Measurements from ENCODE around the gene SMIM44. TPM values are rescaled to one million over a fixed set of nuclear protein-coding genes. Genes with fewer than 3 reads are reported as not detected.

SMIM44 gene
- total RNA-seq, 1 experiment from 2014 or later, result not detected

DNA sequence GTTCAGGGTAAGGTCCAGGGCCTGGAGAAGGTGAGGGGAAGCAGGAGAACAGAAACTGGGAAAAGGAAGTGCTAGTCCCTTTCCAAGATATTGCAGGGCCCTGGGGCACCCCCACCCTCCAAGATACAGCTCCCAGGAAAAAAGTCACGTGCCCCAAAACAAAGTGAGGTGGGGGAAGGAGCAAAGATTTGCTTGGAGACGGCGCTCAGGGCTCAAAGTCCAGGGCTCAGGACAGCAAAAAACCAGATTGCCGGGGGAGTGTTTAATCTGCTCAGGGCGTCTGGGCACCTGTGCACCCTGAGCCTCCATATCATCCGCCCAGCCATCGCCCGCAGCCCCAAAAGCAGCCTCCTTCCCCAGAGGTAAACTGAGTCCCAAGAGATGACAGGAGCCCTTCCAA is 9.2 kb downstream of the SMIM44 start:
- H3K36me3 ChIP-seq, result no peaks in the 10 kb centered on the region
- H3K27me3 ChIP-seq, result no peaks in the 10 kb centered on the region
- DNase-seq, result no peak
- H3K4me3 ChIP-seq, result no peak overlapping the region
- H3K9me3 ChIP-seq, result no peaks in the 10 kb centered on the region

DNA sequence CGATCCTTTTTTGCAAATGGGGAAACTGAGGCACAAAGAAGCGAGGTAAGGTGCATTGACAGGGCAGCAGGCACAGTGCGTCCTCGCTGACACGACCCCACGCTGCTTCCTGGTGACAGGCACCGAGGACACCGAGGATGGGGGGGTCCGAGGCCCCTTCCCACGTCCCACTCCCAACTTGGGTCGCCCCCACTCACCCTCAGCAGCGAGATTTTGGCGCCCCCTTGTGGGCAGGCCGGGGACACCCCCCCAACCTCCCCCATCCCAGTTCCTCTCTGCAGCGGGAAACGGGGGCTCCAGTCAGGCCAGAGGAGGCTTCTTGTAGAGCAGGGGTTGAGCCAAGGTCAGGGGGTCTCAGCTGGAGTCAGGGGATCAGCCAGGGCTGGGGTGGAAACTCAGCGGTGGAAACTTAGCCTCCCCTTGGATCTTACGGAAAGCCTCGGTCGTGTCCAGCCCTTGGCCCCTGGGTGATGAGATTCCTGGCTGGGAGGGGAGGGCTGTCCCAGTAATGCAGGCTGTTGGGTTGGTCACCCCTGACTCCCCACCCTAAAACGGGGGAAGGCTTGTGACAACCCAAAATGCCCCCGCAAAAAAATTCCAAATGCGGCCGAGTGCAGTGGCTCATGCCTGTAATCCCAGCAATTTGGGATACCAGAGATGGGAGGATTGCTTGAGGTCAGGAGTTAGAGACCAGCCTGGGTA is 11.1 kb downstream of the SMIM44 start:
- Histone ChIP-seq H3K9me3 (peaks cover 2% of the 10 kb centered on the region; the same call in 1 of the 2 replicates), H3K36me3 (no peaks in the 10 kb centered on the region; the same call in 1 of the 2 replicates), H3K4me3 (no peak overlapping the region), H3K27me3 (no peaks in the 10 kb centered on the region)
- DNase-seq, result no peak

DNA sequence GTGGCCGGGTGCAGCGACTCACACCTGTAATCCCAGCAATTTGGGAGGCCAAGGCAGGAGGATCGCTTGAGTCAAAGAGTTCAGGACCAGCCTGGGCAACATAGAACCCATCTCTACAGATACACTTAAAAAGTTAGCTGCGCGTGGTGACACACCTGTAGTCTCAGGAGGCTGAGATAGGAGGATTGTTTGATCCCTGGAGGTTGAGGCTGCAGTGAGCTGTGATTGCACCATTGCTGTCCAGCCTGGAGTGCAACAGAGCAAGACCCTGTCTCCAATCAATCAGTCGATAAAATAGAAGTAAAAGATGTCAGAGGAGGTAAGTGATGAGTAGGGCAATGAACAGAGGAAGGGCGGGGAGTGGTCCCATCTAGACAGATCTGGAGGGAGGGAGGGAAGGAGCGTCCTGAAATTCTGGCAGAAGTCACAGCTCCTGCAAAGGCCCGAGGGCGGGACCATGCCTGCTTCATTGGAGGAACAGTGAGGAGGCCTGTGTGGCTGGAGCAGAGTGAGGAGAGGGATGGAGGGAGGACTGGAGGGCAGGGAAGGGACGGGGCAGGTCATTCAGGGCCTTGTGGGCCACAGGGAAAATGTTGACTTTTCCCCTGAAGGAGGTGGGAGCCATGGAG is 12.6 kb downstream of the SMIM44 start:
- no peak for DNase-seq
- Histone ChIP-seq H3K36me3 (no peaks in the 10 kb centered on the region; the same call in 1 of the 2 replicates), H3K9me3 (peaks cover 2% of the 10 kb centered on the region; the same call in 1 of the 2 replicates), H3K27me3 (no peaks in the 10 kb centered on the region), H3K4me3 (no peak overlapping the region)

DNA sequence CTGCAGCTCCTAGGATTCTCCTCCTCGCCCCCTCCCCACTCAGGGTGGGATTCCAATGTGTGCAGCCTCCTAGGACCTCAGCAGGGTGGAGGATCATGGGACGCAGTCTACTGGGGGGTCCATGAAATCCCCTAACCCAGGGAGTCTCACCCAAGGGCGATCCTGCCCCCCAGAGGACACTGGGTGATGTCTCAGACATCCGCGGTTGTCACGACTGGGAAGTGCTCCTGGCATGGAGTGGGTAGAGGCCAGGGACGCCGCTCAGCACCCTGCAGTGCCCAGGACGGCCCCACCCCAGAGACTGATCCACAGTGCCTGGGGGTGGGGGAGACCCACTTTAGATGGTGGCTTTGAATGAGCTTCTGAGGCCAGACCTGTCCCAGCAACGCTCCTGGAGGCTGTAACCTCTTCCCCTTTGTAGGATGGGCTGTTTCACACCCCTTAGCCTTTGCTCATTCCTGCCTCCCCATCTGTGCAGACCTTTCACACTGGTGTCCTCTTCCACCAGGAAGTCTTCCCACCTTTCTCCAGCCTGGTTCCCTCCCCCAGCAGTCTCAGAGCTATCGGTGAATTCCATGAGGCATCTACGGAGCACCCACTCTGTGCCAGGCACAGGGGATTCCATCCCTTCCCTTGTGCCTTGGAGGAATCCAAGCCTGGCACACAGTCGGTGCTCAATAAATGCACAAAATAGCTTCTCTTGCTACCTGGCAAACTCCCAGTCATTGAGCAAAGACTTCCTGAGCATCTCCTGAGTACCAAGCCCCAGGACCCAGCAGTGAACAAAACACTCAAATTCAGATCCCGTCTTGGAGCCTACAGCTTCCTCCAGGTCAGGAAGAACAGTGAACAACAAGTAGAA is 13.4 kb downstream of the SMIM44 start:
- Histone ChIP-seq H3K4me3 (no peak overlapping the region), H3K27me3 (no peaks in the 10 kb centered on the region), H3K9me3 (peaks cover 2% of the 10 kb centered on the region; the same call in 1 of the 2 replicates), H3K36me3 (no peaks in the 10 kb centered on the region; the same call in 1 of the 2 replicates)
- DNase-seq, result no peak

DNA sequence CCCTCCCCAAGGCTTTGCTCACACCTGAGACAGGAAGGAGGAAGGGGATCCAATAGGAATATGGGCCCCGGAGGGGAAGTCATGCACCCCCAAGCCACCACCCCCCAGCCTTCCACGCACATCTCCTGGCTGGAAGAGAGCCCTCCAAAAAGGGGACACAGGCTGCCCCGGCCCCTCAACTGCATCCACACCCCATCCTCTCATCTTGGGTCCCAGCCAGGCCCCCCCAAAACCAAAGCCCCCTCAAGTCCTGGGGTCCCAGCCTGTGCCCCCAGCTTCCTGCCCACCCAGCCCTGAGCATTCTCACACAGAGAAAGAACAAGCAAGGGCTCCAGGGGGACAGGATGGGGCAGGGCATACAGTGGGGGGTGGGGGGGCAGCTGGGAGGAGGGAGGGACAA is 15.0 kb downstream of the SMIM44 start:
- H3K4me3 ChIP-seq, result no peak overlapping the region
- H3K27me3 ChIP-seq, result no peaks in the 10 kb centered on the region
- DNase-seq, result no peak

DNA sequence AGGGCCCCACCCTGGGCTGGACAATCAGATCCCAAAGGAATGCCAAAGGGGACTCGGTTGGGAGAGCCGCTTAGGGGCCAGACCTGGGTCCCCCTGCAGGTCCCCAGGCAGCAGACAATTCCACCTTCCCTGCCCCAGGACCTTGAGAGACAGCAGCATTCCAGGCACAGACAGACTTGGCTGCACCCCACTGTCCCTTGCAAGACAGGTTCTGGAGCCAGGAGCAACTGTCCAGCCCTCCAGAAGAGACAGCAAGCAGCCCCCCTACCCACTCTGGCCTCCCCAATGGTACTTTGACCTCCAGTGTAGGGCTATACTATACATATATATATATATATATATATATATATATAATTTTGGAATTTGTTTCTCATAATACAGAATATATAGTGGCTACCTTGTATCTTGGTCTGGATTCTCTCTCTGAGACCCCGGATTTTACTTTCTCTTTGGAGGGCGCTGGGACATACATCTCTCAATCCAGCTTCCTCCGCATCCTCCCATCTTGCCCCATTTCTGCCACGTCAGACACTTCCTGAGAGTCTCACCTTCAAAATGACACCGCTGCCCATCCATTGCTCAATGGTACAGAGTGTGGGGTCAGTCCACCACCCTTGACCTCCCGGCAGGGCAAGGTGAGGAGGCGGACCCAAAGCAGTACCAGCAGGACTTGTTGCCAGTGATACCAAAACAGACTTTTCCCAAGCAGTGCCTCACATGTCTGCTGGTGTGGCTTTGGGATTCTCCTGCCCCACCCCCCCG is 15.6 kb downstream of the SMIM44 start:
- no peak for DNase-seq
- no peak overlapping the region for H3K4me3 ChIP-seq
- no peaks in the 10 kb centered on the region; the same call in none of the 2 replicates for H3K36me3 ChIP-seq
- no peaks in the 10 kb centered on the region for H3K27me3 ChIP-seq
- H3K9me3 ChIP-seq, result peaks cover 2% of the 10 kb centered on the region; the same call in 1 of the 2 replicates

More for the DNA sequence above, 15.0 kb downstream of the SMIM44 start:
- Histone ChIP-seq H3K9me3 (peaks cover 2% of the 10 kb centered on the region; the same call in 1 of the 2 replicates), H3K36me3 (no peaks in the 10 kb centered on the region; the same call in 1 of the 2 replicates)

DNA sequence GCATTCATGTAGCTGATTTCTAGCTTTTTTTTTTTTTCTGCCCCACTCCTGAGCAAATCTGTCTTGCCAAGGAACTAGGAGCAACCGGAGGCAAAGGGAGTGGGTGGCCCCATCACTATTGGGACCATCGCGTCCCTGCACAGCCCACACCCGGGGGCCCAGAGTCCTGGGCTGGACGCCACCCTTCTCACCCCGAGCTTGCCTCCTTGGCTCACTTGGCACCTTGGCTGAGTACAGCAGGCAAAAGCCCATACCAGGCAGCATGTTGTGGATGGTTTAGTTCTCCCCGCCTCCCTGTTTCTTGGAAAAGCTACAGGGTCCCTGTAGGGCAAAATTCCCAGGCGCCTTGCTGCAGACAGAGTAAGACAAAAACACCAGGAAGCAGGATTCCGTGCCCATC is 16.6 kb downstream of the SMIM44 start:
- no peak for DNase-seq
- Histone ChIP-seq H3K27me3 (no peaks in the 10 kb centered on the region), H3K4me3 (no peak overlapping the region), H3K9me3 (peaks cover 2% of the 10 kb centered on the region; the same call in 1 of the 2 replicates), H3K36me3 (no peaks in the 10 kb centered on the region; the same call in none of the 2 replicates)

DNA sequence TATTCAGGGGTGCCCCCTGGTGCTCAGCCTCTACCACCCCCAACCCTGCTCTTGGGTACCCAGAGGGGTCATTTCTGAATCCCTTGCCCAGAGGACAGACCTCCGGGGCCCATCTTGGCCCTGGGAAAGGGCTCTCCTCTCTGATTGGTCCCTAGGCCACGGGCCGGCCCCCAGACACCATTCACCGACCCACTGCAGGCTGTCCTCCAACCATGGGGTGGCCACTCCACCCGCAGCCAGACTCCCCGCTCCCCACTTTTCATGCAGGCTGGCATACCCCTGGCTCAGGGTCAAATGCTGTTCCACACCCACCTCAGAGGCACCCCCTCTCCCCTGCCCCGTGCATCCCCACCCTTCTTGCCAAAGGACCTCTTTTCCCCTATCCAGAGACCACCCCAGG is 17.7 kb downstream of the SMIM44 start:
- no peak for DNase-seq
- Histone ChIP-seq H3K36me3 (no peaks in the 10 kb centered on the region; the same call in none of the 2 replicates), H3K4me3 (no peak overlapping the region), H3K27me3 (no peaks in the 10 kb centered on the region), H3K9me3 (peaks cover 2% of the 10 kb centered on the region; the same call in 1 of the 2 replicates)

DNA sequence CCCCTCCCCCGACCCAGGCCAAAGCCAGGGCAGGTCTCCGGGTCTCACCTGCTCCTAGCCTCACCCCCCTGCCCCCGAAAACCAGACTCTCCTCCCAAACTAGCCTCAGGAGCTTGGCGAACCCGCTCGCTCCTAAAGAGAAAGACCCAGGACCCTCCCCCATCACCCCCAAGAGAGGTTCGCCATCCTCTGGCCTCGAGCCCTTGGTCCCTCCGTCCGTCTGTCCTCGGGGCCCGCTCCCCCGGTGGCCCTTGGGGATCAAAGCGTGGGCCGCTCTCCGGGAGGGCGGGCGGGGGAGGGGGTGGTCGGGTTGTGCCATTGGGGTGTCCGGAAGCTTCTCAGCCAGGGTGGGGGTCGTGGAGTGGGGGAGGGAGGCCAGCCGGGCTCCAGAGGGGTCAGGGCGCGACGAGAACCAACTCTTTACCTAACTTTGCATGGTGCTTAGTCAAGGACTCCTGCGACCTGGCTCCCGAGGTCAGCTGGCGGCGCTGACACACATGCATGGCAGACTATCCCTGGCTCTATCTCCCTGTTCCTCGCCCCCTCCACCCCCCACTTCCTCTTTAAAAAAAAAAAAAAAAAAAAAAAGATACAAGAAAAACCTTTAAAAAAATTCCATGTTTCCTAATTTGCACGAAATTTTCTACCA is 18.5 kb downstream of the SMIM44 start:
- H3K36me3 ChIP-seq, result peaks cover 2% of the 10 kb centered on the region
- H3K9me3 ChIP-seq, result peaks cover 2% of the 10 kb centered on the region; the same call in 1 of the 2 replicates
- no peak for DNase-seq
- no peaks in the 10 kb centered on the region for H3K27me3 ChIP-seq
- H3K4me3 ChIP-seq, result no peak overlapping the region

DNA sequence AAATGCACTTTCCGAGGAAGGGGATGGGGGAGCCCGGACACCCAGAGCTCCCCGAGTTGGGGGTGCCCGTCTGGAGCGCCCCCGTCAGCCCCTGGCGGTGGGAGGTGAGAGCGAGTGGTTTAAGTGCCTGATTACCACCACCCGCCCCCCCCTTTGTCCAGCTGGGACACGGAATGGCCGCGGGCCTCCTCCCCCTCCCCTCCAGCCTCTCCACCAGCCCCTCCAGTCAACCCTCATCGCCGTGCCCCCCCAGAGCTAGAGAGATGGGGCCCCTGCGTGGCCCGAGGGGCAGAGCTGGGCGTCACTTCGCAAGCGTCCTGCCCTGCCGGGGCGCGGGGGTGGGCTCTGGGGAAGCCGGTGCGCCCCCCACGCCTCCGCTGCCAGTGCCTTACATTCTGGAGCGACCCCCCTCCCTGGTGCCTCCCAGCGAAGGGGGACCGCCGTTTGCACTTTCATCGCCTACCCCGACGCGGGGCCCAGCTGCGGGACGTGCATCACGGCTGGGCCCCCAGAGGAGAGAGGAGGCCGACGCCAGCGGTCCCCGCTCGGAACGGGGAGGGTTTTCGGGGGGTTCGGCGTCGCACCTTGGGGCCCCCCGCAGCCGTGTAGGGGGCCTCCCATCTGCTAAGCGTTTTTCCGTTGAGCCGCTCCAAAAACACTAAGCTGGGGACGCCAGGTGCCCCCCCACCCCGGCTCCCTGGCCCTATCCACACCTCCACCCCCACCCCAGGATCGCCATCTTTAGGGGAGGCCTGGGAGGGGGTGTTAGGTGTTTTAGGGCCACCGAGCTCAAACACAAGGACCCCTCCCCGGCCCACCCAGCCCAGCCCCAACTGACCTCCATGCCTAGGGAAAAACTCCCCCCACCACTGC is 19.3 kb downstream of the SMIM44 start:
- Histone ChIP-seq H3K4me3 (no peak overlapping the region), H3K9me3 (peaks cover 2% of the 10 kb centered on the region; the same call in 1 of the 2 replicates), H3K27me3 (no peaks in the 10 kb centered on the region), H3K36me3 (peaks cover 4% of the 10 kb centered on the region)
- no peak for DNase-seq

DNA sequence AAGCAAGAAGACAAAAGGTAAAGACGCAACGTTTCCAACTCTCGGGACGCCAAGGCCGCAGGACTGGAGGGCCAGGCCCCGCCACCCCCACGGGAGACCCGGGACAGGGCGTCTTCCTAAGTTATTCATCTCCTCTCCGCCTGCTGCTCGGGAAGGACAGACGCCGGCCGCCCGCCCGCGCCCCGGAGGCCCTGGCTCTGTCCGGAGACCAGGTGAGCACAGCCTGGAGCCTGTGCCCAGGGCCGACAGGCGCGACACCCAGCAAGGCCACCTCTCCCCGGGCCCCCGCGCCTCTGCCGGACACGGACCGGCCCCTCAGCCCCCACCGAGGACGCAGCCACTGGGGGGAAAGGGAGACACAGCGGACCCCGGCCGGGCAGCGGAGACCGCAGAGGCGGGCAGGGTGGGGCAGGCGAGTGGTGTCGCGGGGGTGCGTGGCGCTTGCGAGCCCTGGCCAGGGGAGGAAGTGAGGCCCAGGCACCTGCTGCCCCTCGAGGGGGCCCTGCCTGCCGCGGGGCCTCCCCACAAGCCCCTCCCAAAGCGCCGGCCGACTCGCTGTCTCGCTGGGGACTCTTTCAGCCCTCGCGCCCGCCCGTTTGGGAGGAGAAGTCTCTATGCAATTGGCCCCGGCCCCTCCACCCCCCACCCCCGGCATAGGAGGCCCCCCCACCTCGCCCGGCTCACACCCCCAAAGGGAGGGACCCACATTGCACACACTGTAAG is 20.1 kb downstream of the SMIM44 start:
- H3K9me3 ChIP-seq, result peaks cover 2% of the 10 kb centered on the region; the same call in 1 of the 2 replicates
- H3K4me3 ChIP-seq, result no peak overlapping the region
- H3K36me3 ChIP-seq, result peaks cover 4% of the 10 kb centered on the region
- no peak for DNase-seq
- H3K27me3 ChIP-seq, result no peaks in the 10 kb centered on the region

DNA sequence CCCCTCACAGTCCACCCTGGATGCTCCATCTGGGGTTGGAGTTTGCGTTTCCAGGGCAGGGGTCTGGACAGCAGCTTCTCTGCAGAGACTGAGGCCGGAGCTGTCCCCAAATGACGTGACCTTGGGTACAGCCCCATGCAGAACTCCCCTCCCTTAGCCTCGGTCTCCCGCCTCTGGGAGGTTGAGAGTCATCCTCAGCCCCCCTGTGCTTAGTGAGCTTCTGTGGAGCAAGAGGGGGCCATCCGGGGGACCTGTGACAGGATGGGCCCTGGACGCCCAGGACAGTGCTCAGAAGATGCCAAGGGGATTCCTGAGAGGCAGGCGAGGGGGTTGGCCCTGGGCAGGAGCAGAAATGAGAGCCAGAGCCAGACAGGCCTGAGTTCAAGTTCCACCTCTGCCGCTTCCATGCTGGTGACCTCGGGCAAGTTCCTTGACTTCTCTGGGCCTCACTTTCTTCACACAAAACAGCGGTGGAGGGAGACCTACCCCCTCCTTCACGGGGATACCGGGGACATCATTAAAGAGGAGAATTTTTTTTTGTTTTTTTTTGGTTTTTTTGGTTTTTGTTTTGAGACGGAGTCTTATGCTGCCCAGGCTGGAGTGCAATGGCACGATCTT is 23.2 kb downstream of the SMIM44 start:
- Histone ChIP-seq H3K4me3 (no peak overlapping the region), H3K27me3 (no peaks in the 10 kb centered on the region), H3K9me3 (no peaks in the 10 kb centered on the region), H3K36me3 (peaks cover 4% of the 10 kb centered on the region)
- DNase-seq, result no peak

DNA sequence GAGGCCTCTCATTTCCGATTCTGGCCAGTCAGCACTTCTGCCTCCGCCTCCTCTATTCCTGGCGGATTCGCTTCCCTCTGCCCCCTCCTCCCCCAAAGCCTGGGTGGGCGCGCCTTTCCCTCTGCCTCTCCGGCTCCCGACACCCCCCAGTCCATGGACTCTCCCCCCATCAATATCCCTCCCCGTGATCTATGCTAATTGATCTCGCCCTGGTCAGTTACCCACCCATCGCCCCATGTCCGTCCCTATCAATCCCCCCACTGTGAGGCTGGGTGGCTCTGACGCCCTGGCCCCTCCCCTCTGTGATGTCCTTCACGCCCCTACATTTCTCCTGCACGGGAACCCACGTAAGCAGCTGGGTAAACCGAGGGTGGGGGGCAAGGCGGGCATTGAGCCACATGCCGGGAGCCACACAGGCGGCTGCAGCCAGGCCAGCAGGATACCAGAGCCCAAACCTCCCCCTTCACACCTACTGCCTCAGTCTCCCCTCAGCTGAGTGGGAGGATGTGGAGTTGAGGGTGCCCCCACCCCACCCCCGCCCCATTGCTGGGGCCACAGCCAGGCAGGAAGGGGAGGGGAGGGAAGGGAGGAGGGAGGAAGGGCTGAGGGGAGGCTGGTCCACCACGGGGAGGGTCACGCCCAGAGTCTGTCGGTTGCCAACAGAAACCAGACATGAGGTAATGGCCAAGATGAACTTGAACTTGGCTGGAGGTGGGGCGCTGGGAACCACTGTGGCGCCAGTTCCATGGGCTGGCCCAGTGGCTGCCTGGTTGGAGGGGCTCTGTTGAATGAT is 24.0 kb downstream of the SMIM44 start:
- H3K36me3 ChIP-seq, result peaks cover 8% of the 10 kb centered on the region
- no peaks in the 10 kb centered on the region for H3K27me3 ChIP-seq
- DNase-seq, result peak; percentile 43
- H3K4me3 ChIP-seq, result no peak overlapping the region
- no peaks in the 10 kb centered on the region for H3K9me3 ChIP-seq
